ENCODE data around the gene LRPAP1.
"Not testable (repeated sequence)": the region's sequence is repeated elsewhere in the genome, so short reads cannot be mapped to it uniquely, and the experiment has no call there.

Gene LRPAP1

DNA sequence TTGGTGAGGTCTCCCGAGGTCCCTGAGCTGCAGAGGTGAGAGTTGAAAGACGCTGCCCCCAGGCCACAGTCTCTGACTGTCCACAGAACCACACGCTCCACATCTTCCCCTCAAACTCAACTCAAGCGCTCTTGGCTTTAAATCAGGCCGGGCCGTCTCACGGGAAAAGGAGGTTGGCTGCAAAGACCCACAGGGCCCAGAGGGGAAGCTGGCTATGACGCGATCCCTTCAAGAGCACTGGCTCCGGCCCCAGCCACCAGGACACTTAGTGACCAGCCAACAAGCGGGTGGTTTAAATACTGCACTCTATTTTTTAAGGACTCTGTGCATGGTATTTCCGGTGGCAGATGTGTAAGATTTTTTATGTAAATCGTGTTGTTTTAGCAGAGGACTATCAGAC lies 19.9 kb downstream of the LRPAP1 start:
- TF ChIP-seq, protein P1, sequence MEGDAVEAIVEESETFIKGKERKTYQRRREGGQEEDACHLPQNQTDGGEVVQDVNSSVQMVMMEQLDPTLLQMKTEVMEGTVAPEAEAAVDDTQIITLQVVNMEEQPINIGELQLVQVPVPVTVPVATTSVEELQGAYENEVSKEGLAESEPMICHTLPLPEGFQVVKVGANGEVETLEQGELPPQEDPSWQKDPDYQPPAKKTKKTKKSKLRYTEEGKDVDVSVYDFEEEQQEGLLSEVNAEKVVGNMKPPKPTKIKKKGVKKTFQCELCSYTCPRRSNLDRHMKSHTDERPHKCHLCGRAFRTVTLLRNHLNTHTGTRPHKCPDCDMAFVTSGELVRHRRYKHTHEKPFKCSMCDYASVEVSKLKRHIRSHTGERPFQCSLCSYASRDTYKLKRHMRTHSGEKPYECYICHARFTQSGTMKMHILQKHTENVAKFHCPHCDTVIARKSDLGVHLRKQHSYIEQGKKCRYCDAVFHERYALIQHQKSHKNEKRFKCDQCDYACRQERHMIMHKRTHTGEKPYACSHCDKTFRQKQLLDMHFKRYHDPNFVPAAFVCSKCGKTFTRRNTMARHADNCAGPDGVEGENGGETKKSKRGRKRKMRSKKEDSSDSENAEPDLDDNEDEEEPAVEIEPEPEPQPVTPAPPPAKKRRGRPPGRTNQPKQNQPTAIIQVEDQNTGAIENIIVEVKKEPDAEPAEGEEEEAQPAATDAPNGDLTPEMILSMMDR (IDR thresholded peaks at IDR 0.05; ENCODE audit: insufficient read depth, low read depth, low read length, missing control alignments) = no peak
- H3K4me3 ChIP-seq (ENCODE audit: low read depth, low read length) = no peak overlapping the region
- no peak for DNase-seq (ENCODE audit: low read depth)

GRCh38 chr4:3511601-3512000 lies 20.6 kb downstream of the LRPAP1 start:
- not testable (repeated sequence) for H3K4me3 ChIP-seq (ENCODE audit: low read depth, low read length); DNase-seq (ENCODE audit: low read depth)

- no peak for DNase-seq (ENCODE audit: low read depth)
- TF ChIP-seq, protein P1 (IDR thresholded peaks at IDR 0.05; ENCODE audit: insufficient read depth, low read depth, low read length, missing control alignments) = no peak
- no peak overlapping the region for H3K4me3 ChIP-seq (ENCODE audit: low read depth, low read length)
These were observed 21.0 kb downstream of the LRPAP1 start for GRCh38 chr4:3511187-3511586.

GRCh38 chr4:3510481-3510880 lies 21.7 kb downstream of the LRPAP1 start:
- TF ChIP-seq, protein P1 (IDR thresholded peaks at IDR 0.05; ENCODE audit: insufficient read depth, low read depth, low read length, missing control alignments) = no peak
- DNase-seq (ENCODE audit: low read depth) = no peak
- H3K4me3 ChIP-seq (ENCODE audit: low read depth, low read length) = no peak overlapping the region

DNA sequence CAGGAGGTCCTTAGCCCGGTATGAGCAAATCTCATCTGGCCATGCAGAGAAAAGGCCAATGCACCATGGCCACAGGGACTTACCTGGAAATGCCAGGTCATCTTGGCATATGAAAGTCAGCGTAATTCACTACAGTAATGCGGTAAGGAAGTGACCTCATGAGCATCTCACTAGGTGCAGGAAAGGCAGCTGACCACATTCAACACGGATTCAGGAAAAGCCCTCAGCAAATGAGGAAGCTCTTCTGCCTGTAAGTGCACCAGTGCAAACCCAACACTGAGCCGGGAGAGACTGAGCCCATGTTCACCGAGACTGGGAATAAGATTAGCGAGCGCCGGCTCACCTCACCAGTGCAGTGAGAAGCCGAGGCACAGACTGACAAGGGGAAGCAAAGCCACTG lies 23.7 kb downstream of the LRPAP1 start:
- TF ChIP-seq, protein P1 (IDR thresholded peaks at IDR 0.05; ENCODE audit: insufficient read depth, low read depth, low read length, missing control alignments) = no peak
- no peak for DNase-seq (ENCODE audit: low read depth)
- no peak overlapping the region for H3K4me3 ChIP-seq (ENCODE audit: low read depth, low read length)

DNA sequence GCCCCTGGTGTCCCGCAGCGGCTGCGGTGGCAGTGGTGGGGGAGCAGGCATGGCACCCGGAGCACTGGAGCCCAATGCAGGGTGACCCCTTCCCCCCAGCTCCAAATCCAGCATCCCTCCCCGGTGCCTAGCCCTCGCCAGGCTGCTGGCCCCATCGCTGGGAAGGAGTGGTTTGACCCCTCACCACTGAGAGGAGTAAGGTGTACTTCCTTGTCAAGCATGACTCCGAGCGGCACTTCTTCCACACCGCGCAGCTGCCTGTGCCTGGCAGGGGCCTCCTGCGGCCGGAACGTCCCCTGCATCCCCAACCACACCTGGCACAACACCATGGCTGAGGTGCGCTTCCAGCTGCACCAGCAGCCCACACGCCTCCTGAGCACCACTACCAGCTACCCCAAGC lies 27.0 kb downstream of the LRPAP1 start:
- TF ChIP-seq, protein P1 (IDR thresholded peaks at IDR 0.05; ENCODE audit: insufficient read depth, low read depth, low read length, missing control alignments) = no peak
- no peak for DNase-seq (ENCODE audit: low read depth)
- H3K4me3 ChIP-seq (ENCODE audit: low read depth, low read length) = no peak overlapping the region

- DNase-seq (ENCODE audit: low read depth) = no peak
- TF ChIP-seq, protein P1 (IDR thresholded peaks at IDR 0.05; ENCODE audit: insufficient read depth, low read depth, low read length, missing control alignments) = no peak
- no peak overlapping the region for H3K4me3 ChIP-seq (ENCODE audit: low read depth, low read length)
These were observed 29.0 kb downstream of the LRPAP1 start for GRCh38 chr4:3502941-3503936.
